Neural cell (in vitro differentiated cells): ENCODE data around the gene CDK13. TPM values are rescaled to one million over a fixed set of nuclear protein-coding genes. Genes with fewer than 3 reads are reported as not detected.

Experiments used
- H2AFZ ChIP-seq: fragments of 200-600, 300-800 bp; sonication (generic), shearing (Covaris generic); 2 replicates; pipeline ENCODE4 v1.6.0; 2014; ENCODE audit warnings: low read depth, mild to moderate bottlenecking, antibody characterized with exemption, low read length, moderate library complexity
- H3F3A ChIP-seq: fragments of 200-600 bp; shearing (Covaris generic); 2 replicates; pipeline ENCODE4 v1.6.1; 2016; ENCODE audit warnings: mild to moderate bottlenecking, moderate library complexity, mixed read lengths, antibody characterized with exemption, low read length; ENCODE audit not compliant: insufficient read depth, poor library complexity, severe bottlenecking
- H3K27ac ChIP-seq: fragments of 200-600, 300-800 bp; sonication (generic), shearing (Covaris generic); 2 replicates; pipeline ENCODE4 v1.5.1; 2014; ENCODE audit warnings: mild to moderate bottlenecking, low read length, moderate library complexity
- H3K27me3 ChIP-seq: fragments of 300-800, 200-600 bp; sonication (generic), shearing (Covaris generic); 2 replicates; pipeline ENCODE4 v1.6.0; 2014; ENCODE audit warnings: mild to moderate bottlenecking, low read depth, low read length, moderate library complexity; ENCODE audit not compliant: insufficient read depth
- H3K36me3 ChIP-seq: fragments of 300-800, 200-600 bp; sonication (generic), shearing (Covaris generic); 2 replicates; pipeline ENCODE4 v1.5.1; 2014; ENCODE audit warnings: mild to moderate bottlenecking, antibody characterized with exemption, low read length, moderate library complexity; ENCODE audit not compliant: insufficient read depth
- H3K4me2 ChIP-seq: fragments of 300-800, 200-600 bp; sonication (generic), shearing (Covaris generic); 2 replicates; pipeline ENCODE4 v1.6.0; 2014; ENCODE audit warnings: mild to moderate bottlenecking, low read length
- H3K4me3 ChIP-seq: fragments of 300-800, 200-600 bp; sonication (generic), shearing (Covaris generic); 2 replicates; pipeline ENCODE4 v1.5.1; 2014; ENCODE audit warnings: mild to moderate bottlenecking, low read length, moderate library complexity
- H3K79me2 ChIP-seq: fragments of 200-600 bp; shearing (Covaris generic); replicated peaks from 2 replicates; pipeline ENCODE4 v1.6.0; 2014; ENCODE audit warnings: mild to moderate bottlenecking, low read length, moderate library complexity; ENCODE audit not compliant: insufficient read depth
- H3K9ac ChIP-seq: fragments of 300-800, 200-600 bp; sonication (generic), shearing (Covaris generic); 2 replicates; pipeline ENCODE4 v1.6.1; 2016; ENCODE audit warnings: mild to moderate bottlenecking, low read length, mixed read lengths
- H3K9me2 ChIP-seq: fragments of 200-600 bp; shearing (Covaris generic); 2 replicates; pipeline ENCODE4 v1.6.1; 2016; ENCODE audit warnings: mild to moderate bottlenecking, low read length, mixed read lengths; ENCODE audit not compliant: insufficient read depth
- H3K9me3 ChIP-seq: fragments of 200-600, 300-800 bp; sonication (generic), shearing (Covaris generic); 2 replicates; pipeline ENCODE4 v1.6.1; 2016; ENCODE audit warnings: mild to moderate bottlenecking, mixed run types, low read length, moderate library complexity, mixed read lengths
- H4K20me1 ChIP-seq: fragments of 200-600 bp; shearing (Covaris generic); 2 replicates; pipeline ENCODE4 v1.6.1; 2016; ENCODE audit warnings: mild to moderate bottlenecking, mixed run types; ENCODE audit not compliant: insufficient read depth
- CTCF ChIP-seq: fragments of 450-650 bp; IDR thresholded peaks from 2 replicates; pipeline ENCODE4 v1.5.1; 2014; ENCODE audit warnings: antibody characterized with exemption, mild to moderate bottlenecking, moderate library complexity; ENCODE audit not compliant: poor library complexity, severe bottlenecking
- EP300 ChIP-seq: fragments of 450-650 bp; conservative IDR thresholded peaks from 2 replicates; pipeline ENCODE4 v1.6.1; 2014; ENCODE audit warnings: antibody characterized with exemption, mild to moderate bottlenecking, moderate library complexity; ENCODE audit not compliant: poor library complexity, severe bottlenecking
- EZH2 ChIP-seq: fragments of 200-600, 300-800 bp; shearing (Covaris generic), sonication (generic); IDR thresholded peaks from 2 replicates; pipeline ENCODE4 v1.6.1; 2014; ENCODE audit warnings: antibody characterized with exemption, low read length, borderline replicate concordance, mild to moderate bottlenecking; ENCODE audit not compliant: insufficient read depth, poor library complexity, severe bottlenecking
- MXI1 ChIP-seq: fragments of 450-650 bp; conservative IDR thresholded peaks from 2 replicates; pipeline ENCODE4 v1.6.1; 2014; ENCODE audit warnings: antibody characterized with exemption, mild to moderate bottlenecking; ENCODE audit not compliant: poor library complexity, severe bottlenecking
- POLR2AphosphoS5 ChIP-seq: IDR thresholded peaks from 2 replicates; pipeline ENCODE4 v1.6.1; 2012
- RAD21 ChIP-seq: fragments of 450-650 bp; conservative IDR thresholded peaks from 2 replicates; pipeline ENCODE4 v1.6.1; 2014; ENCODE audit warnings: antibody characterized with exemption, mild to moderate bottlenecking, moderate library complexity
- SMC3 ChIP-seq: fragments of 450-650 bp; conservative IDR thresholded peaks from 2 replicates; pipeline ENCODE4 v1.6.1; 2014; ENCODE audit warnings: antibody characterized with exemption, mild to moderate bottlenecking, moderate library complexity; ENCODE audit not compliant: poor library complexity
- TAF1 ChIP-seq: IDR thresholded peaks from 2 replicates; pipeline ENCODE4 v1.6.1; 2012; ENCODE audit warnings: low read depth
- polyA plus RNA-seq: library from polyadenylated mRNA; depleted of rRNA; stranded (reverse); fragments of >200 nt; gene quantifications from 2 replicates; pipeline ENCODE4 v1.2.3, GENCODE V29; 2014
- TF ChIP-seq, protein P1 (sequence below): IDR thresholded peaks from 2 replicates; pipeline ENCODE4 v1.6.1; 2012; ENCODE audit warnings: borderline replicate concordance

CDK13 gene
- polyA plus RNA-seq, 1 donor from 2014 or later: 27.0 TPM

DNA sequence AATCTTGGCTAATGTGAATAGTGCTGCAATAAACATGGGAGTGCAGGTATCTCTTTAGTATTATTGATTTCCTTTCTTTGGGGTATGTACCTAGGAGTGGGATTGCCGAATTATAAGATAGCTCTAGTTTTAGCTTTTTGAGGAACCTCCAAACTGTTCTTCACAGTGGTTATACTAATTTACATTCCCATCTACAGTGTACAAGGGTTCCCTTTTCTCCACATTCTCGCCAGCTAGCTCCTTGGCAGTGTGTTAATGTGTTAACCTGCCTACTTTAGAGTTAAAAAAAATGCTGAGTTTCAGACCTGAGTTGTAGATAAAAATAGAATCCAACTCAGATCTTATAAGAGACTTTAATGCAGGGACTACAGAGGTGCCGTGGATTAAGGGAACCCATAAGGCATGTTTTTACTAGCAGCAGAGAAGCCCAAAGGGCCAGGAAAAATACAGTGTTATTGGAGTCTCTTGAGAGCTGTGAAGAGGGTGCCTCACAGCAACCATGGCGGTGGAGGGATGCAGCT, 35.4 kb downstream of the CDK13 start:
- Histone ChIP-seq H3K4me2 (no peak overlapping the region), H2AFZ (no peak overlapping the region), H3K4me3 (no peak overlapping the region), H3K36me3 (no peaks in the 10 kb centered on the region), H3K9ac (no peak overlapping the region), H3K9me3 (no peaks in the 10 kb centered on the region), H3K27me3 (no peaks in the 10 kb centered on the region), H3K79me2 (peaks cover 51% of the 10 kb centered on the region), H3K9me2 (no peaks in the 10 kb centered on the region), H3F3A (no peaks in the 10 kb centered on the region), H4K20me1 (no peaks in the 10 kb centered on the region), H3K27ac (no peak overlapping the region)
- TF ChIP-seq CTCF (no peak), RAD21 (no peak), POLR2AphosphoS5 (no peak), TAF1 (no peak)

GRCh38 chr7:39987641-39988347, 37.7 kb downstream of the CDK13 start:
- no peak overlapping the region for H2AFZ ChIP-seq

More at GRCh38 chr7:39987641-39988347, 37.7 kb downstream of the CDK13 start:
- no peaks in the 10 kb centered on the region for H3K36me3 ChIP-seq
- TF ChIP-seq TAF1: no peak
- no peak for TF ChIP-seq RAD21
- no peak for TF ChIP-seq EP300
- TF ChIP-seq, protein P1, sequence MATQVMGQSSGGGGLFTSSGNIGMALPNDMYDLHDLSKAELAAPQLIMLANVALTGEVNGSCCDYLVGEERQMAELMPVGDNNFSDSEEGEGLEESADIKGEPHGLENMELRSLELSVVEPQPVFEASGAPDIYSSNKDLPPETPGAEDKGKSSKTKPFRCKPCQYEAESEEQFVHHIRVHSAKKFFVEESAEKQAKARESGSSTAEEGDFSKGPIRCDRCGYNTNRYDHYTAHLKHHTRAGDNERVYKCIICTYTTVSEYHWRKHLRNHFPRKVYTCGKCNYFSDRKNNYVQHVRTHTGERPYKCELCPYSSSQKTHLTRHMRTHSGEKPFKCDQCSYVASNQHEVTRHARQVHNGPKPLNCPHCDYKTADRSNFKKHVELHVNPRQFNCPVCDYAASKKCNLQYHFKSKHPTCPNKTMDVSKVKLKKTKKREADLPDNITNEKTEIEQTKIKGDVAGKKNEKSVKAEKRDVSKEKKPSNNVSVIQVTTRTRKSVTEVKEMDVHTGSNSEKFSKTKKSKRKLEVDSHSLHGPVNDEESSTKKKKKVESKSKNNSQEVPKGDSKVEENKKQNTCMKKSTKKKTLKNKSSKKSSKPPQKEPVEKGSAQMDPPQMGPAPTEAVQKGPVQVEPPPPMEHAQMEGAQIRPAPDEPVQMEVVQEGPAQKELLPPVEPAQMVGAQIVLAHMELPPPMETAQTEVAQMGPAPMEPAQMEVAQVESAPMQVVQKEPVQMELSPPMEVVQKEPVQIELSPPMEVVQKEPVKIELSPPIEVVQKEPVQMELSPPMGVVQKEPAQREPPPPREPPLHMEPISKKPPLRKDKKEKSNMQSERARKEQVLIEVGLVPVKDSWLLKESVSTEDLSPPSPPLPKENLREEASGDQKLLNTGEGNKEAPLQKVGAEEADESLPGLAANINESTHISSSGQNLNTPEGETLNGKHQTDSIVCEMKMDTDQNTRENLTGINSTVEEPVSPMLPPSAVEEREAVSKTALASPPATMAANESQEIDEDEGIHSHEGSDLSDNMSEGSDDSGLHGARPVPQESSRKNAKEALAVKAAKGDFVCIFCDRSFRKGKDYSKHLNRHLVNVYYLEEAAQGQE: no peak
- TF ChIP-seq CTCF: no peak
- TF ChIP-seq POLR2AphosphoS5: no peak
- TF ChIP-seq EZH2: no peak
- no peak for TF ChIP-seq SMC3
- no peak for TF ChIP-seq MXI1
- H3K9ac ChIP-seq: no peak overlapping the region
- peaks cover 49% of the 10 kb centered on the region for H3K79me2 ChIP-seq
- no peaks in the 10 kb centered on the region for H3F3A ChIP-seq
- H3K27ac ChIP-seq: no peak overlapping the region
- no peak overlapping the region for H3K4me3 ChIP-seq
- H3K4me2 ChIP-seq: no peak overlapping the region
- no peaks in the 10 kb centered on the region for H4K20me1 ChIP-seq
- H3K27me3 ChIP-seq: no peaks in the 10 kb centered on the region
- no peaks in the 10 kb centered on the region for H3K9me2 ChIP-seq
- no peaks in the 10 kb centered on the region for H3K9me3 ChIP-seq
